GM23338 (cell line): ENCODE data around the gene SPDL1. TPM values are rescaled to one million over a fixed set of nuclear protein-coding genes. Genes with fewer than 3 reads are reported as not detected.

Source experiments
- ATAC-seq: fragments of 200-7000 bp; cut with Tn5 transposase; 3 replicates; pipeline ENCODE4 v1.9.1; 2020
- DNase-seq: peaks from one replicate; pipeline ENCODE4 v3.0.0-alpha.2; 2015; ENCODE audit warnings: low spot score
- H2AFZ ChIP-seq: fragments of 200-600 bp; sonication (generic); 2 replicates; pipeline ENCODE4 v1.8.0; 2016; ENCODE audit warnings: antibody characterized with exemption, mild to moderate bottlenecking, moderate library complexity
- H3F3A ChIP-seq: fragments of 200-600 bp; sonication (generic); replicated peaks from 2 replicates; pipeline ENCODE4 v1.8.0; 2017; ENCODE audit warnings: antibody characterized with exemption, mixed run types, low read depth
- H3K27ac ChIP-seq: fragments of 200-600 bp; sonication (generic); 2 replicates; pipeline ENCODE4 v1.6.1; 2016; ENCODE audit warnings: low read depth
- H3K27me3 ChIP-seq: fragments of 200-600 bp; sonication (generic); 2 replicates; pipeline ENCODE4 v1.8.0; 2016; ENCODE audit warnings: mild to moderate bottlenecking, mixed run types, moderate library complexity; ENCODE audit not compliant: insufficient read depth
- H3K36me3 ChIP-seq: fragments of 200-600 bp; sonication (generic); 2 replicates; pipeline ENCODE4 v1.8.0; 2016; ENCODE audit warnings: mild to moderate bottlenecking; ENCODE audit not compliant: insufficient read depth
- H3K4me1 ChIP-seq: fragments of 200-600 bp; sonication (generic); 2 replicates; pipeline ENCODE4 v1.8.0; 2016; ENCODE audit warnings: mild to moderate bottlenecking, moderate library complexity; ENCODE audit not compliant: insufficient read depth
- H3K4me2 ChIP-seq: fragments of 200-600 bp; sonication (generic); 2 replicates; pipeline ENCODE4 v1.7.1; 2017; ENCODE audit warnings: mixed run types
- H3K4me3 ChIP-seq: fragments of 200-600 bp; sonication (generic); 2 replicates; pipeline ENCODE4 v1.6.1; 2016; ENCODE audit warnings: mixed run types
- H3K79me2 ChIP-seq: fragments of 200-600 bp; sonication (generic); replicated peaks from 2 replicates; pipeline ENCODE4 v1.8.0; 2017; ENCODE audit warnings: mild to moderate bottlenecking; ENCODE audit not compliant: insufficient read depth
- H3K9me2 ChIP-seq: fragments of 200-600 bp; sonication (generic); 2 replicates; pipeline ENCODE4 v1.8.0; 2017; ENCODE audit not compliant: insufficient read depth
- H4K20me1 ChIP-seq: fragments of 200-600 bp; sonication (generic); replicated peaks from 2 replicates; pipeline ENCODE4 v1.8.0; 2017; ENCODE audit warnings: mild to moderate bottlenecking; ENCODE audit not compliant: insufficient read depth
- H3K27ac Mint-ChIP-seq: 2 replicates; pipeline ENCODE4 v1.8.0; 2020; ENCODE audit warnings: inconsistent platforms, mild to moderate bottlenecking, moderate library complexity, mixed read lengths
- H3K27me3 Mint-ChIP-seq: 3 replicates; pipeline ENCODE4 v1.8.0; 2022; ENCODE audit warnings: low read depth, mild to moderate bottlenecking, moderate library complexity, mixed read lengths, inconsistent platforms; ENCODE audit not compliant: insufficient read depth, poor library complexity
- H3K36me3 Mint-ChIP-seq: 3 replicates; pipeline ENCODE4 v1.8.0; 2021; ENCODE audit warnings: low read depth, mild to moderate bottlenecking, inconsistent platforms, moderate library complexity, mixed read lengths
- H3K4me1 Mint-ChIP-seq: 3 replicates; pipeline ENCODE4 v1.8.0; 2020; ENCODE audit warnings: mild to moderate bottlenecking, inconsistent platforms, mixed read lengths
- H3K4me3 Mint-ChIP-seq: 3 replicates; pipeline ENCODE4 v1.8.0; 2021; ENCODE audit warnings: moderate library complexity, mild to moderate bottlenecking, inconsistent platforms, mixed read lengths
- H3K9me3 Mint-ChIP-seq: 3 replicates; pipeline ENCODE4 v1.8.0; 2020; ENCODE audit warnings: moderate library complexity, mild to moderate bottlenecking, inconsistent platforms, mixed read lengths
- CTCF ChIP-seq, 2 experiments: fragments of 200-600 bp in 1 of 2; sonication (generic) in 1 of 2; conservative IDR thresholded peaks; 2 replicates each; pipeline versions ENCODE4 v1.5.1 to v1.6.1; 2016 to 2017; ENCODE audit warnings: antibody characterized with exemption in 2 of 2, low read depth in 2 of 2, mild to moderate bottlenecking in 2 of 2, moderate library complexity in 1 of 2
- JUNB ChIP-seq: IDR thresholded peaks from one replicate; pipeline ENCODE4 v1.6.1; 2016; ENCODE audit warnings: antibody characterized with exemption; ENCODE audit not compliant: unreplicated experiment
- NANOG ChIP-seq: IDR thresholded peaks from 2 replicates; pipeline ENCODE4 v1.6.1; 2016; ENCODE audit warnings: antibody characterized with exemption, borderline replicate concordance
- POLR2AphosphoS5 ChIP-seq: IDR thresholded peaks from 2 replicates; pipeline ENCODE4 v1.6.1; 2016; ENCODE audit warnings: antibody characterized with exemption, low read depth
- REST ChIP-seq: IDR thresholded peaks from one replicate; pipeline ENCODE4 v1.6.1; 2018; ENCODE audit warnings: antibody characterized with exemption; ENCODE audit not compliant: unreplicated experiment
- ZNF331 ChIP-seq: fragments of 250-450 bp; sonication (Bioruptor Pico); IDR thresholded peaks from 2 replicates; pipeline ENCODE4 v1.5.0; 2020; ENCODE audit warnings: low read depth, mild to moderate bottlenecking, moderate library complexity
- ZNF462 ChIP-seq: fragments of 250-450 bp; sonication (Bioruptor Pico); IDR thresholded peaks from 2 replicates; pipeline ENCODE4 v1.5.0; 2020; ENCODE audit warnings: mild to moderate bottlenecking, moderate library complexity
- polyA plus RNA-seq: library from polyadenylated mRNA; unstranded; fragments of >200 nt; fragmentation: Nextera tagmentation; extraction: Ambion mirVana; gene quantifications from 2 replicates; pipeline ENCODE4 v1.2.1, GENCODE V29; 2016
- total RNA-seq: library from RNA; depleted of rRNA; stranded (reverse); fragments of >200 nt; shearing (Covaris generic); gene quantifications from 2 replicates; pipeline ENCODE4 v1.2.3, GENCODE V29; 2014
- TF ChIP-seq, protein P1 (sequence below): IDR thresholded peaks from 2 replicates; pipeline ENCODE4 v1.6.1; 2016; ENCODE audit warnings: antibody characterized with exemption

SPDL1 gene
- total and polyA plus RNA-seq, 2 experiments from 2014 or later, result 76.9 to 79.6 TPM

GRCh38 chr5:169551146-169551545 lies 32.4 kb upstream of the SPDL1 start (continued):
- TF ChIP-seq, protein P1, sequence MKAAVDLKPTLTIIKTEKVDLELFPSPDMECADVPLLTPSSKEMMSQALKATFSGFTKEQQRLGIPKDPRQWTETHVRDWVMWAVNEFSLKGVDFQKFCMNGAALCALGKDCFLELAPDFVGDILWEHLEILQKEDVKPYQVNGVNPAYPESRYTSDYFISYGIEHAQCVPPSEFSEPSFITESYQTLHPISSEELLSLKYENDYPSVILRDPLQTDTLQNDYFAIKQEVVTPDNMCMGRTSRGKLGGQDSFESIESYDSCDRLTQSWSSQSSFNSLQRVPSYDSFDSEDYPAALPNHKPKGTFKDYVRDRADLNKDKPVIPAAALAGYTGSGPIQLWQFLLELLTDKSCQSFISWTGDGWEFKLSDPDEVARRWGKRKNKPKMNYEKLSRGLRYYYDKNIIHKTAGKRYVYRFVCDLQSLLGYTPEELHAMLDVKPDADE, result no peak

GRCh38 chr5:169551696-169552095 lies 31.9 kb upstream of the SPDL1 start:
- no peak for DNase-seq
- Histone ChIP-seq H4K20me1 (no peaks in the 10 kb centered on the region), H3K9me2 (no peaks in the 10 kb centered on the region), H3K79me2 (no peaks in the 10 kb centered on the region), H3K4me1 (no peaks in the 10 kb centered on the region), H3K27me3 (no peaks in the 10 kb centered on the region), H3K27ac (no peak overlapping the region), H3K36me3 (no peaks in the 10 kb centered on the region), H2AFZ (no peak overlapping the region), H3K4me3 (no peak overlapping the region), H3F3A (no peaks in the 10 kb centered on the region), H3K4me2 (no peak overlapping the region)
- peaks cover 6% of the 10 kb centered on the region; the same call in 2 of the 3 replicates for H3K9me3 Mint-ChIP-seq
- TF ChIP-seq NANOG (no peak), ZNF331 (CRISPR knock-in tag) (no peak)
- no peak overlapping the region for H3K27ac Mint-ChIP-seq
- ATAC-seq, result no peak
- H3K4me1 Mint-ChIP-seq, result peaks cover 4% of the 10 kb centered on the region; the same call in 2 of the 3 replicates
- H3K4me3 Mint-ChIP-seq, result no peak overlapping the region
- H3K27me3 Mint-ChIP-seq, result peaks cover 4% of the 10 kb centered on the region
- H3K36me3 Mint-ChIP-seq, result no peaks in the 10 kb centered on the region

GRCh38 chr5:169554251-169554650 lies 29.3 kb upstream of the SPDL1 start:
- Mint-ChIP-seq H3K36me3 (peaks cover 9% of the 10 kb centered on the region; the same call in 2 of the 3 replicates), H3K27me3 (peaks cover 4% of the 10 kb centered on the region)
- DNase-seq, result no peak
- TF ChIP-seq CTCF (conservative IDR thresholded peaks at IDR 0.05; ENCODE audit: low read depth in 2 of 2) (no peak), ZNF331 (CRISPR knock-in tag) (no peak), ZNF462 (CRISPR knock-in tag) (no peak), JUNB (no peak), REST (no peak), POLR2AphosphoS5 (no peak)

More at GRCh38 chr5:169554251-169554650, 29.3 kb upstream of the SPDL1 start:
- H3K4me1 ChIP-seq, result no peaks in the 10 kb centered on the region
- H3K4me2 ChIP-seq, result no peak overlapping the region
- no peaks in the 10 kb centered on the region for H3K27me3 ChIP-seq
- Mint-ChIP-seq H3K9me3 (peaks cover 25% of the 10 kb centered on the region), H3K27ac (no peak overlapping the region), H3K4me3 (no peak overlapping the region), H3K4me1 (peaks cover 4% of the 10 kb centered on the region; the same call in 2 of the 3 replicates)
- H4K20me1 ChIP-seq, result no peaks in the 10 kb centered on the region
- H2AFZ ChIP-seq, result no peak overlapping the region
- no peaks in the 10 kb centered on the region for H3K36me3 ChIP-seq
- ATAC-seq, result no peak
- H3K9me2 ChIP-seq, result no peaks in the 10 kb centered on the region
- no peaks in the 10 kb centered on the region for H3F3A ChIP-seq
- no peaks in the 10 kb centered on the region for H3K79me2 ChIP-seq
- H3K27ac ChIP-seq, result no peak overlapping the region
- H3K4me3 ChIP-seq, result no peak overlapping the region
